Measurements from ENCODE around the gene ASTN2. TPM values are rescaled to one million over a fixed set of nuclear protein-coding genes. Genes with fewer than 3 reads are reported as not detected.
A peak's percentile ranks its signal among the peaks of the same experiment; 100 is the strongest.

ASTN2 gene
- total RNA-seq, 1 experiment from 2014 or later, result 7.4 TPM

- Histone ChIP-seq H3K4me3 (ENCODE audit: insufficient read depth, low read depth, low read length) (no peak overlapping the region), H3K36me3 (replicated peaks; ENCODE audit: control insufficient read depth, insufficient read depth, low read length) (no peaks in the 10 kb centered on the region), H3K27me3 (ENCODE audit: control insufficient read depth, insufficient read depth, low read length) (no peaks in the 10 kb centered on the region)
- DNase-seq, result no peak
Measured at GRCh38 chr9:116491219-116491618, 923.6 kb downstream of the ASTN2 start.

- Histone ChIP-seq H3K36me3 (replicated peaks; ENCODE audit: control insufficient read depth, insufficient read depth, low read length) (no peaks in the 10 kb centered on the region), H3K4me3 (ENCODE audit: insufficient read depth, low read depth, low read length) (no peak overlapping the region), H3K27me3 (ENCODE audit: control insufficient read depth, insufficient read depth, low read length) (no peaks in the 10 kb centered on the region)
- DNase-seq, result no peak
Measured at GRCh38 chr9:116490321-116490720, 924.5 kb downstream of the ASTN2 start.

GRCh38 chr9:116488373-116488772 is 926.5 kb downstream of the ASTN2 start:
- H3K27me3 ChIP-seq (ENCODE audit: control insufficient read depth, insufficient read depth, low read length), result no peaks in the 10 kb centered on the region
- DNase-seq, result no peak
- no peaks in the 10 kb centered on the region for H3K36me3 ChIP-seq (replicated peaks; ENCODE audit: control insufficient read depth, insufficient read depth, low read length)
- no peak overlapping the region for H3K4me3 ChIP-seq (ENCODE audit: insufficient read depth, low read depth, low read length)

GRCh38 chr9:116484492-116485061 is 930.3 kb downstream of the ASTN2 start:
- Histone ChIP-seq H3K36me3 (replicated peaks; ENCODE audit: control insufficient read depth, insufficient read depth, low read length) (no peaks in the 10 kb centered on the region), H3K27me3 (ENCODE audit: control insufficient read depth, insufficient read depth, low read length) (no peaks in the 10 kb centered on the region), H3K4me3 (ENCODE audit: insufficient read depth, low read depth, low read length) (no peak overlapping the region)
- DNase-seq, result no peak

- Histone ChIP-seq H3K36me3 (replicated peaks; ENCODE audit: control insufficient read depth, insufficient read depth, low read length) (no peaks in the 10 kb centered on the region), H3K27me3 (ENCODE audit: control insufficient read depth, insufficient read depth, low read length) (no peaks in the 10 kb centered on the region), H3K4me3 (ENCODE audit: insufficient read depth, low read depth, low read length) (no peak overlapping the region)
- no peak for DNase-seq
Measured at GRCh38 chr9:116483622-116484491, 931.0 kb downstream of the ASTN2 start.

- Histone ChIP-seq H3K4me3 (ENCODE audit: insufficient read depth, low read depth, low read length) (no peak overlapping the region), H3K27me3 (ENCODE audit: control insufficient read depth, insufficient read depth, low read length) (no peaks in the 10 kb centered on the region), H3K36me3 (replicated peaks; ENCODE audit: control insufficient read depth, insufficient read depth, low read length) (no peaks in the 10 kb centered on the region)
- peak; percentile 63 for DNase-seq
Measured at GRCh38 chr9:116482740-116483139, 932.1 kb downstream of the ASTN2 start.

GRCh38 chr9:116480700-116481099 is 934.2 kb downstream of the ASTN2 start:
- Histone ChIP-seq H3K27me3 (ENCODE audit: control insufficient read depth, insufficient read depth, low read length) (no peaks in the 10 kb centered on the region), H3K4me3 (ENCODE audit: insufficient read depth, low read depth, low read length) (no peak overlapping the region), H3K36me3 (replicated peaks; ENCODE audit: control insufficient read depth, insufficient read depth, low read length) (no peaks in the 10 kb centered on the region)
- DNase-seq, result no peak

GRCh38 chr9:116479967-116480366 is 934.9 kb downstream of the ASTN2 start:
- no peak for DNase-seq
- H3K4me3 ChIP-seq (ENCODE audit: insufficient read depth, low read depth, low read length), result no peak overlapping the region
- H3K36me3 ChIP-seq (replicated peaks; ENCODE audit: control insufficient read depth, insufficient read depth, low read length), result no peaks in the 10 kb centered on the region
- H3K27me3 ChIP-seq (ENCODE audit: control insufficient read depth, insufficient read depth, low read length), result no peaks in the 10 kb centered on the region

- no peak for DNase-seq
- H3K27me3 ChIP-seq (ENCODE audit: control insufficient read depth, insufficient read depth, low read length), result no peaks in the 10 kb centered on the region
- no peak overlapping the region for H3K4me3 ChIP-seq (ENCODE audit: insufficient read depth, low read depth, low read length)
- no peaks in the 10 kb centered on the region for H3K36me3 ChIP-seq (replicated peaks; ENCODE audit: control insufficient read depth, insufficient read depth, low read length)
Measured at GRCh38 chr9:116479056-116479544, 935.8 kb downstream of the ASTN2 start.

GRCh38 chr9:116477584-116478141 is 937.2 kb downstream of the ASTN2 start:
- no peak for DNase-seq
- Histone ChIP-seq H3K36me3 (replicated peaks; ENCODE audit: control insufficient read depth, insufficient read depth, low read length) (no peaks in the 10 kb centered on the region), H3K27me3 (ENCODE audit: control insufficient read depth, insufficient read depth, low read length) (no peaks in the 10 kb centered on the region), H3K4me3 (ENCODE audit: insufficient read depth, low read depth, low read length) (no peak overlapping the region)

GRCh38 chr9:116476935-116477381 is 937.9 kb downstream of the ASTN2 start:
- no peaks in the 10 kb centered on the region for H3K27me3 ChIP-seq (ENCODE audit: control insufficient read depth, insufficient read depth, low read length)
- H3K36me3 ChIP-seq (replicated peaks; ENCODE audit: control insufficient read depth, insufficient read depth, low read length), result no peaks in the 10 kb centered on the region
- no peak overlapping the region for H3K4me3 ChIP-seq (ENCODE audit: insufficient read depth, low read depth, low read length)
- DNase-seq, result no peak

GRCh38 chr9:116476002-116476401 is 938.9 kb downstream of the ASTN2 start:
- H3K27me3 ChIP-seq (ENCODE audit: control insufficient read depth, insufficient read depth, low read length), result no peaks in the 10 kb centered on the region
- H3K4me3 ChIP-seq (ENCODE audit: insufficient read depth, low read depth, low read length), result no peak overlapping the region
- no peaks in the 10 kb centered on the region for H3K36me3 ChIP-seq (replicated peaks; ENCODE audit: control insufficient read depth, insufficient read depth, low read length)
- no peak for DNase-seq

- no peak overlapping the region for H3K4me3 ChIP-seq (ENCODE audit: insufficient read depth, low read depth, low read length)
- no peaks in the 10 kb centered on the region for H3K27me3 ChIP-seq (ENCODE audit: control insufficient read depth, insufficient read depth, low read length)
- DNase-seq, result no peak
- no peaks in the 10 kb centered on the region for H3K36me3 ChIP-seq (replicated peaks; ENCODE audit: control insufficient read depth, insufficient read depth, low read length)
Measured at GRCh38 chr9:116475201-116475600, 939.7 kb downstream of the ASTN2 start.

- no peak for DNase-seq
- no peak overlapping the region for H3K4me3 ChIP-seq (ENCODE audit: insufficient read depth, low read depth, low read length)
- H3K36me3 ChIP-seq (replicated peaks; ENCODE audit: control insufficient read depth, insufficient read depth, low read length), result no peaks in the 10 kb centered on the region
- H3K27me3 ChIP-seq (ENCODE audit: control insufficient read depth, insufficient read depth, low read length), result no peaks in the 10 kb centered on the region
Measured at GRCh38 chr9:116471944-116472506, 942.8 kb downstream of the ASTN2 start.

Data from H7 (cell line).